RWPE1 (cell line): Measurements from ENCODE around the gene OR1K1.
"Not testable (repeated sequence)": the region's sequence is repeated elsewhere in the genome, so short reads cannot be mapped to it uniquely, and the experiment has no call there.

Source experiments
- CTCF ChIA-PET: fragments of 350-600 bp; sonication (Branson Sonifier 250); formaldehyde crosslinking; extraction: SDS; loops from one replicate; lab custom pipeline; 2021; lab: Yijun Ruan, JAX
- POLR2A ChIA-PET: fragments of 400-600 bp; formaldehyde crosslinking; extraction: SDS; loops from one replicate; lab custom pipeline; 2020; ENCODE audit warnings: antibody characterized with exemption; ENCODE audit not compliant: low non-redundant PET; lab: Yijun Ruan, JAX
- DNase-seq: peaks from one replicate; pipeline ENCODE4 v3.0.0; 2012; ENCODE audit warnings: low spot score
- H3K27ac ChIP-seq: fragments of 450-650 bp; 2 replicates; pipeline ENCODE4 v1.5.1; 2017
- CTCF ChIP-seq: fragments of 450-650 bp; conservative IDR thresholded peaks from 2 replicates; pipeline ENCODE4 v1.5.1; 2017; ENCODE audit warnings: low read depth, mild to moderate bottlenecking

The OR1K1 gene

GRCh38 chr9:122808141-122808540 is 8.2 kb downstream of the OR1K1 start:
- ChIA-PET POLR2A (no interaction called here), CTCF (interaction anchor here (0.6 to 1.5 kb wide), 3 partner anchors 18 to 344 kb away, joined by 3 to 5 read pairs (median 4); no protein-coding TSS in a partner anchor)
- DNase-seq = no peak
- H3K27ac ChIP-seq = no peak overlapping the region
- no peak for TF ChIP-seq CTCF

- H3K27ac ChIP-seq, DNase-seq, POLR2A ChIA-PET: not testable (repeated sequence)
- CTCF ChIA-PET = interaction anchor here (0.6 to 2.4 kb wide), 4 partner anchors 310 to 683 kb away, joined by 3 to 21 read pairs (median 7); no protein-coding TSS in a partner anchor
Measured at GRCh38 chr9:122809261-122809660, 9.3 kb downstream of the OR1K1 start.

- peak; percentile 89 for DNase-seq
- TF ChIP-seq CTCF = peak; percentile 89
- H3K27ac ChIP-seq = no peak overlapping the region
- POLR2A ChIA-PET = no interaction called here
- CTCF ChIA-PET = interaction anchor here (0.6 to 2.4 kb wide), 7 partner anchors 178 to 715 kb away, joined by 3 to 21 read pairs (median 4); no protein-coding TSS in a partner anchor
Measured at GRCh38 chr9:122810306-122810946, 10.5 kb downstream of the OR1K1 start.

GRCh38 chr9:122812736-122813135 is 12.8 kb downstream of the OR1K1 start:
- no peak for TF ChIP-seq CTCF
- ChIA-PET CTCF (interaction anchor here (0.7 to 1.7 kb wide), 3 partner anchors 314 to 725 kb away, joined by 5 to 8 read pairs (median 7); no protein-coding TSS in a partner anchor), POLR2A (no interaction called here)
- no peak overlapping the region for H3K27ac ChIP-seq
- no peak for DNase-seq

- POLR2A ChIA-PET = no interaction called here
- no peak overlapping the region for H3K27ac ChIP-seq
- CTCF ChIA-PET = interaction anchor here (1.0 kb wide), 1 partner anchor 316 kb away, joined by 3 read pairs; no protein-coding TSS in a partner anchor
Measured at GRCh38 chr9:122814545-122814944, 14.6 kb downstream of the OR1K1 start.

GRCh38 chr9:122815544-122815943 is 15.6 kb downstream of the OR1K1 start:
- H3K27ac ChIP-seq = no peak overlapping the region
- ChIA-PET CTCF (interaction anchor here (0.6 kb wide), 1 partner anchor 189 kb away, joined by 3 read pairs; no protein-coding TSS in a partner anchor), POLR2A (no interaction called here)
- no peak for TF ChIP-seq CTCF
- DNase-seq = no peak

More at GRCh38 chr9:122814545-122814944, 14.6 kb downstream of the OR1K1 start:
- DNase-seq = no peak
- no peak for TF ChIP-seq CTCF

GRCh38 chr9:122816163-122816867 is 16.4 kb downstream of the OR1K1 start:
- no peak for DNase-seq
- TF ChIP-seq CTCF = no peak
- POLR2A ChIA-PET = no interaction called here
- CTCF ChIA-PET = no interaction called here
- H3K27ac ChIP-seq = no peak overlapping the region
